ENCODE results near the gene UTP11.

DNA sequence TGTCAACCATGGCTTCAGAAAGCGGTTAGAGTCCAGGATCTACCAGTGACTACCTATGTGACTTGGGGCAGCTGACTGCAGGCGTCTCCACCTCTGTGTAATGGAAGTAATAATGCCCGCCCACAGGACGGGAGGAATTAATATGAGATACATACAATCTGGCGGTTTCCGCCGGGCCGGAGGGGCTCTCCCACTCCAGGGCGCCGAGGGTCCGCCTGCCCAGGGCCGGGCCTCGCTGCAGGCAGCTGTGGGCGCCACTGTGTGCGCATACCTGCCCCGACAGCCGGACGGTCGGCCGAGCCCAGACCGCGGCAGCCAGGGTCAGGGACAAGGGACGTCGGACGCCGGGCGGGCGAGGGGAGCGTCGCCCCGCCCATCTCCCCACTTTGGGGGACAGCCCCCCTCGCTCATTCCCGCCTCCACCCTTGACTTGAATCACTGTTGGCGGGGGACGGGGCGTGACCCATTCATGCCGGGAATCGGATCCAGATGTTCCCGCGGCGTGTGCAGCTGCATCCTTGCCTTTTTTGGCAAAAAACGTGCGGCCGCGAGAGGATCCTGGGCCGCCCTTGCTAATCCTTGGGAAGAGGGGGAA, 16.7 kb upstream of the UTP11 start:
- TF ChIP-seq, protein P1, sequence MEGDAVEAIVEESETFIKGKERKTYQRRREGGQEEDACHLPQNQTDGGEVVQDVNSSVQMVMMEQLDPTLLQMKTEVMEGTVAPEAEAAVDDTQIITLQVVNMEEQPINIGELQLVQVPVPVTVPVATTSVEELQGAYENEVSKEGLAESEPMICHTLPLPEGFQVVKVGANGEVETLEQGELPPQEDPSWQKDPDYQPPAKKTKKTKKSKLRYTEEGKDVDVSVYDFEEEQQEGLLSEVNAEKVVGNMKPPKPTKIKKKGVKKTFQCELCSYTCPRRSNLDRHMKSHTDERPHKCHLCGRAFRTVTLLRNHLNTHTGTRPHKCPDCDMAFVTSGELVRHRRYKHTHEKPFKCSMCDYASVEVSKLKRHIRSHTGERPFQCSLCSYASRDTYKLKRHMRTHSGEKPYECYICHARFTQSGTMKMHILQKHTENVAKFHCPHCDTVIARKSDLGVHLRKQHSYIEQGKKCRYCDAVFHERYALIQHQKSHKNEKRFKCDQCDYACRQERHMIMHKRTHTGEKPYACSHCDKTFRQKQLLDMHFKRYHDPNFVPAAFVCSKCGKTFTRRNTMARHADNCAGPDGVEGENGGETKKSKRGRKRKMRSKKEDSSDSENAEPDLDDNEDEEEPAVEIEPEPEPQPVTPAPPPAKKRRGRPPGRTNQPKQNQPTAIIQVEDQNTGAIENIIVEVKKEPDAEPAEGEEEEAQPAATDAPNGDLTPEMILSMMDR (IDR thresholded peaks at IDR 0.05), result no peak
- peak in 1 of 2 donors; percentile 41 for TF ChIP-seq POLR2A (IDR thresholded peaks at IDR 0.05)

Data from thyroid gland (tissue), 4 donors.